HEK293 (cell line): ENCODE data around the gene TRAPPC12.
A peak's percentile ranks its signal among the peaks of the same experiment; 100 is the strongest.

Experiments
- CTCF ChIA-PET: fragments of 350-600 bp; formaldehyde crosslinking; extraction: SDS; loops from one replicate; lab custom pipeline; 2021; ENCODE audit warnings: antibody characterized with exemption; lab: Yijun Ruan, JAX
- POLR2A ChIA-PET: fragments of 300-600 bp; formaldehyde crosslinking; extraction: SDS; loops from one replicate; lab custom pipeline; 2020; ENCODE audit warnings: antibody characterized with exemption, inconsistent platforms; lab: Yijun Ruan, JAX
- H3K27ac ChIP-seq: fragments of 200-500 bp; sonication (Bioruptor generic); 2 replicates; pipeline ENCODE4 v1.5.1; 2014; ENCODE audit warnings: low read depth, low read length, control low read depth, inconsistent platforms; ENCODE audit errors: extremely low read depth
- H3K36me3 ChIP-seq, 2 experiments: fragments of 200-500 bp in 1 of 2; sonication (Bioruptor generic) in 1 of 2; 1 replicate in 1 of 2; 2 replicates in 1 of 2; pipeline ENCODE4 v1.5.1; 2014 to 2017; ENCODE audit warnings: inconsistent platforms in 2 of 2, low read length in 2 of 2; ENCODE audit not compliant: control insufficient read depth in 2 of 2, insufficient read depth in 1 of 2
- H3K4me1 ChIP-seq: fragments of 200-500 bp; sonication (Bioruptor generic); 2 replicates; pipeline ENCODE4 v1.5.1; 2014; ENCODE audit warnings: mild to moderate bottlenecking, low read length, inconsistent platforms; ENCODE audit not compliant: control insufficient read depth, insufficient read depth
- H3K4me3 ChIP-seq: 2 replicates; pipeline ENCODE4 v1.5.1; 2011; ENCODE audit warnings: low read depth, mild to moderate bottlenecking, control low read depth, low read length, moderate library complexity
- H3K9me3 ChIP-seq: fragments of 200-500 bp; sonication (Bioruptor generic); 2 replicates; pipeline ENCODE4 v1.5.1; 2014; ENCODE audit warnings: low read depth, low read length, inconsistent platforms; ENCODE audit not compliant: control insufficient read depth, insufficient read depth
- GLIS2 ChIP-seq: fragments of 450-650 bp; formaldehyde crosslinking; IDR thresholded peaks from 2 replicates; pipeline ENCODE4 v1.5.1; 2016; ENCODE audit warnings: missing biosample characterization, missing genetic modification characterization
- IKZF3 ChIP-seq: fragments of 450-650 bp; IDR thresholded peaks from 2 replicates; pipeline ENCODE4 v1.5.0; 2018; ENCODE audit warnings: missing biosample characterization, mild to moderate bottlenecking, missing genetic modification characterization, moderate library complexity
- KLF16 ChIP-seq: fragments of 450-650 bp; formaldehyde crosslinking; IDR thresholded peaks from 2 replicates; pipeline ENCODE4 v1.5.1; 2017; ENCODE audit warnings: missing biosample characterization, missing genetic modification characterization
- MYNN ChIP-seq: fragments of 450-650 bp; formaldehyde crosslinking; IDR thresholded peaks from 2 replicates; pipeline ENCODE4 v1.5.1; 2016; ENCODE audit warnings: missing biosample characterization, missing genetic modification characterization, borderline replicate concordance
- TCF7L2 ChIP-seq: IDR thresholded peaks from 2 replicates; pipeline ENCODE4 v1.6.1; 2011; ENCODE audit warnings: low read depth, mild to moderate bottlenecking, inconsistent platforms, low read length, moderate library complexity, borderline replicate concordance
- ZBTB17 ChIP-seq: fragments of 450-650 bp; formaldehyde crosslinking; IDR thresholded peaks from 2 replicates; pipeline ENCODE4 v1.5.1; 2016; ENCODE audit warnings: missing biosample characterization, missing genetic modification characterization
- ZFP37 ChIP-seq: fragments of 450-650 bp; formaldehyde crosslinking; IDR thresholded peaks from 2 replicates; pipeline ENCODE4 v1.5.1; 2016; ENCODE audit warnings: missing biosample characterization, missing genetic modification characterization
- ZNF132 ChIP-seq: fragments of 450-650 bp; formaldehyde crosslinking; IDR thresholded peaks from 2 replicates; pipeline ENCODE4 v1.5.1; 2017; ENCODE audit warnings: missing biosample characterization, missing genetic modification characterization, borderline replicate concordance
- ZNF416 ChIP-seq: fragments of 450-650 bp; formaldehyde crosslinking; IDR thresholded peaks from 2 replicates; pipeline ENCODE4 v1.5.1; 2016; ENCODE audit warnings: missing biosample characterization, missing genetic modification characterization
- ZNF514 ChIP-seq: fragments of 450-650 bp; formaldehyde crosslinking; IDR thresholded peaks from 2 replicates; pipeline ENCODE4 v1.5.1; 2016; ENCODE audit warnings: missing biosample characterization, missing genetic modification characterization
- ZNF530 ChIP-seq: fragments of 450-650 bp; formaldehyde crosslinking; IDR thresholded peaks from 2 replicates; pipeline ENCODE4 v1.5.1; 2016; ENCODE audit warnings: low read depth, missing biosample characterization, missing genetic modification characterization
- ZNF654 ChIP-seq: fragments of 450-650 bp; formaldehyde crosslinking; IDR thresholded peaks from 2 replicates; pipeline ENCODE4 v1.5.1; 2016; ENCODE audit warnings: low read depth, missing biosample characterization, missing genetic modification characterization
- TF ChIP-seq, protein P1 (sequence below): fragments of 450-650 bp; formaldehyde crosslinking; IDR thresholded peaks from 2 replicates; pipeline ENCODE4 v1.5.1; 2016; ENCODE audit warnings: missing biosample characterization, missing genetic modification characterization

Gene TRAPPC12

DNA sequence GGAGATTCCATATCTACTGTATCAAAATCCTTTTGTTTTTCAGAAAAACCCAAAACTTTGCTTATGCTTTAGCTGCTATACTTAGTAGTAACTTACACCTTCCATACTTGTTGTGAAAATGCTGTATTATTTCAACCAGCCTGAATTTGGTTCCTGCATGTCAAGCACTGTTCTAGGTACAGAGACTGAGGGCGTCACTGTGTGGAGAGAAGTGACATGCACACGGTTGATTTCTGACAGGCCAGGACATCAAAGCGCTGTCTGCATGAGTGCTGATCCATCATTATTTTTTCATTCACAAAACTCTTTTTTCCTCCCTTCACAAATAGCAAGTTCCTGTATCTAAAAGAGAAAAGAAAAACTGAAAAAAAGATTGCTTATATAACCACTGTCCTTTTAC lies 31.6 kb downstream of the TRAPPC12 start (continued):
- no peak for TF ChIP-seq ZNF654 (tag by site-specific recombination)
- no peak for TF ChIP-seq ZNF416 (tag by site-specific recombination)
- TF ChIP-seq ZFP37 (tag by site-specific recombination): no peak
- TF ChIP-seq, all 188 proteins: peak for 0

DNA sequence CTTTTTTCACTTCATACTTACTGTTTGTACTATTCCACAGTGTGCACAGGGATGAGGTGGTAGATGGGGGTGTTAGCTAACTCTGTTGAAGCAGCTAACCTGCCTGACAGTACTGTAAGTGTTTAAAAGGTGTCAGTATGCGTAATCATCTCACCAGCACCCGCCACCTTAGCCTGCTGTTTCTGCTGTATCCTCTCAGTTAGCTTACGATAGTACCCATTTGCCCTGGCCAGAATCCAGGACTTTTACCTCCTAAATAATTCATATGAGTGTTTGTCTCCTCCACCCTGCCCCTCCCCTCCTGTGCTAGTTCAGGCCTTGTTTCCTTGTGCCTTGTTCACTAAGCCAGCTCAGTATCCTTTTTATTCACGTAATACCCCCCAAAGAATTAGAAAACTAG lies 34.2 kb downstream of the TRAPPC12 start:
- Histone ChIP-seq H3K4me1 (no peaks in the 10 kb centered on the region), H3K36me3 (peaks cover 0 to 18% of the 10 kb centered on the region in 2 experiments; a peak in 2 of 3 replicates), H3K27ac (no peak overlapping the region), H3K9me3 (no peaks in the 10 kb centered on the region), H3K4me3 (no peak overlapping the region)
- TF ChIP-seq ZNF514 (tag by site-specific recombination): no peak
- ChIA-PET CTCF (interaction anchor here (3.0 kb wide), 1 partner anchor 10 kb away, joined by 34 read pairs; no protein-coding TSS in a partner anchor), POLR2A (interaction anchor here (1.0 kb wide), 1 partner anchor 34 kb away, joined by 3 read pairs; no protein-coding TSS in a partner anchor)

DNA sequence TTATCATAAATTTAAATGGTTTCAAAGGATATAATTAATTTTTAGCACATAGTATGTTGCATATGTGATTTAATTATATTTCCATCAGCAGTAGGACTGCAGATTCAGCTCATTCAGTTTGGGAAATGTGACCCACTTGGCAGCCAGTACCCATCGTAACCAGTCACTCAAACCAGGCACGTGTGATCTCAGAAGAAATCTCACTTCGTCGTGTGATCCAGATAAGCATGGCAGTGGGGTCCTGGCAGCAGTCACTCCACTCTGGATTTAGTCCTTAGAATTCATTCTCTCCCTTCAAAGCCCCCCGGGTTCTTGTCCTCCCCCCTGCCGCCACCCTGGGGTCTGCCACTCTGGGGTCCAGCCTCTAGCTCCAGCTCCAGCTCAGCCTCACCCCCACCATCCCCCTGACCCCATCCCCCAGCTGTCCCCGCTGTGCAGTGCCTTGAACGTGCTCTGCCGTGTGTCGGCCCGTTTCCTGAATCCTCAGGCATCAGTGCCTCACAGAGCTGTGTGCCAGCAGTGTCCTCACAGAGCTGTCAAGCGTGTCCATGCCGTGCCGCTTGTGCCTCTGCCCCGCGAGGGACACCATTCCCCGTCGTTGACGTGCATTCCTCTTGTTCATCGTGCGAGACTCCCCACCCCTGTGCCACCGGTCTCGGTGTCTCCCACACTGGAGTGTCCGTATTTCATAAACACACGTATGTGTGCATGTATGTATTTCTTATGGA lies 34.8 kb downstream of the TRAPPC12 start:
- H3K4me3 ChIP-seq: no peak overlapping the region
- no peak overlapping the region for H3K27ac ChIP-seq
- H3K4me1 ChIP-seq: no peaks in the 10 kb centered on the region
- H3K9me3 ChIP-seq: no peaks in the 10 kb centered on the region
- no peak for TF ChIP-seq KLF16 (tag by site-specific recombination)
- no peak for TF ChIP-seq TCF7L2
- TF ChIP-seq, all 188 proteins: peak for 0
- peaks cover 0 to 16% of the 10 kb centered on the region in 2 experiments; a peak in 2 of 3 replicates for H3K36me3 ChIP-seq
- POLR2A ChIA-PET: interaction anchor here (1.0 kb wide), 1 partner anchor 34 kb away, joined by 3 read pairs; no protein-coding TSS in a partner anchor
- CTCF ChIA-PET: interaction anchor here (3.0 kb wide), 1 partner anchor 9 kb away, joined by 34 read pairs; no protein-coding TSS in a partner anchor

DNA sequence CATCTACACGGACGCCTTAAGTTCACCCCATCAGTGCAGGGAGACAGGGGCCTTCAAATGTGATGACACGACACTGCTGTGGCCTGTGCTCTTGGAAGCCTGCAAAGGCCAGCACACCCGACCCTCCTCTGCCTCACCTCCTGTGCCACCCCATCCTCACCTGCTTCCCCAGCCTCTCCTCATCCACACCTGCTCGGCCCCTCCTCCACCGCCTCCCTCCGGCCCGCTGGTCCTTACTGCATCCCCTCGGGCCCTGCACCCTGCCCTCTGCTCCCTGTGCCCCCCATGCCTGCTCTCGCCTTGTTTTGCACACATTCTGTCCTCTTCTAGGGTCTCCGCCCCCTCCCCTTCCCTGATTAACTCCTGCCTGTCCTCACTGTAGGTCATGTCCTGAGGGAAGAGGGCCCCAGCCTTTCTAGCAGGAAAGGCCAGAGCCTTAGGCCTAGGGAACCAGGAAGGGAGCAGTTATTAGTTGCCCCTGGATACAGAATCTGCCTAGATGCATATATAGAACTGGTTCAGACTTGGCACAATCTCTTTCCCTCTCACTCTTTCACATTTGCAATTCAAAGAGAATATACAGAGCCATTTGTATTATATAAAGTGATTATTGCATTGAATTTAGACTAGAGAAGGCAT lies 39.4 kb downstream of the TRAPPC12 start:
- ChIA-PET CTCF (no interaction called here), POLR2A (no interaction called here)
- no peak for TF ChIP-seq GLIS2 (tag by site-specific recombination)
- TF ChIP-seq ZNF654 (tag by site-specific recombination): no peak
- no peak for TF ChIP-seq MYNN (tag by site-specific recombination)
- TF ChIP-seq, protein P1, sequence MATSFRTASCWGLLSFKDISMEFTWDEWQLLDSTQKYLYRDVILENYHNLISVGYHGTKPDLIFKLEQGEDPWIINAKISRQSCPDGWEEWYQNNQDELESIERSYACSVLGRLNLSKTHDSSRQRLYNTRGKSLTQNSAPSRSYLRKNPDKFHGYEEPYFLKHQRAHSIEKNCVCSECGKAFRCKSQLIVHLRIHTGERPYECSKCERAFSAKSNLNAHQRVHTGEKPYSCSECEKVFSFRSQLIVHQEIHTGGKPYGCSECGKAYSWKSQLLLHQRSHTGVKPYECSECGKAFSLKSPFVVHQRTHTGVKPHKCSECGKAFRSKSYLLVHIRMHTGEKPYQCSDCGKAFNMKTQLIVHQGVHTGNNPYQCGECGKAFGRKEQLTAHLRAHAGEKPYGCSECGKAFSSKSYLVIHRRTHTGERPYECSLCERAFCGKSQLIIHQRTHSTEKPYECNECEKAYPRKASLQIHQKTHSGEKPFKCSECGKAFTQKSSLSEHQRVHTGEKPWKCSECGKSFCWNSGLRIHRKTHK: no peak
- TF ChIP-seq IKZF3 (tag by site-specific recombination): no peak
- Histone ChIP-seq H3K4me3 (no peak overlapping the region), H3K9me3 (no peaks in the 10 kb centered on the region), H3K4me1 (no peaks in the 10 kb centered on the region), H3K36me3 (peaks cover 5 to 45% of the 10 kb centered on the region in 2 experiments; a peak in 2 of 3 replicates), H3K27ac (no peak overlapping the region)

DNA sequence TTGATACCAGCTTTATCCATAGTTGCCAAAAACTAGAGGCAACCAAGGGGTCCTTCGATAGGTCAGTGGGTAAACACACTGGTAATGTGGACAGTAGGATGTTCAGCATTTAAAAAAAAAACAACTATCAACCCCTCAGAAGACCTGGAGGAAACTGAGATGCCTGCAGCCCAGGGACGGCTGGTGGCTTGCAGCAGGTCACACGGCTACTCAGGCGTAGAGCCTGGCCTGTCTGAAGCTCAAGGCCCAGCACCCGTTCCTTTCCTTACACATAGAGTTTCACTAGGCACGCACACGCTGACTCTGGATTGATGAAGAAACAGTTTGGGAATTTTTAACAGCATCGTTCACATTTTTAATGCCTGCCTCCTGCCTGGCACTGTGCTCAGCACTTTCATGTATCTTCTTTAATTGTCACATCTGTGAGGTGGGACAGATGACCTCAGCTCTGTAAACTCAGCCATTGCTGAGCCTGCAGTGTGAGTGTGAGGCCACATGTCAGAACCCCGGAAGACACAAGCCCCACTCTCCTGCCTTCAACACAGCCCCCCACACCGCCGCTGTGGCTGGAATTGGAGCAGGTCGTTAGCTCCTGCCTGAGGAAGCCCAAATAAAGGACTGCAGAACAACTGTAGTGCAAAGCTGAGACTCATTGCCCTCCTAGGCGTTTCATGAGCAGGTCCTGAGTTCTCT lies 40.7 kb downstream of the TRAPPC12 start:
- Histone ChIP-seq H3K27ac (no peak overlapping the region), H3K36me3 (peaks cover 5 to 49% of the 10 kb centered on the region in 2 experiments; a peak in 2 of 3 replicates), H3K9me3 (no peaks in the 10 kb centered on the region), H3K4me3 (no peak overlapping the region), H3K4me1 (no peaks in the 10 kb centered on the region)
- CTCF ChIA-PET: interaction anchor here (0.7 to 1.1 kb wide), 3 partner anchors 44 to 647 kb away, joined by 3 to 5 read pairs (median 5); no protein-coding TSS in a partner anchor
- TF ChIP-seq ZNF132: no peak
- no peak for TF ChIP-seq ZNF530 (tag by site-specific recombination)
- TF ChIP-seq ZBTB17: peak; percentile 72
- POLR2A ChIA-PET: no interaction called here
